HPDE6-E6E7 (cell line): ENCODE measurements around the gene EFCAB9.
"Not testable (repeated sequence)": the region's sequence is repeated elsewhere in the genome, so short reads cannot be mapped to it uniquely, and the experiment has no call there.

Experiments used
- DNase-seq: peaks from one replicate; pipeline ENCODE4 v3.0.0; 2011; ENCODE audit warnings: missing footprints; ENCODE audit errors: extremely low spot score

EFCAB9 gene

GRCh38 chr5:172193872-172194271, at the start of gene EFCAB9:
TSS of gene EFCAB9 (plus strand) at chr5:172194172. CDS start at chr5:172194173, 1 bp downstream.
- DNase-seq, result no peak

GRCh38 chr5:172144291-172144815, 49.6 kb upstream of the EFCAB9 start:
- no peak for DNase-seq

- no peak for DNase-seq
These were observed 48.8 kb upstream of the EFCAB9 start for GRCh38 chr5:172144931-172145869.

GRCh38 chr5:172145870-172146747, 47.9 kb upstream of the EFCAB9 start:
- DNase-seq, result no peak

- DNase-seq, result no peak
These were observed 47.3 kb upstream of the EFCAB9 start for GRCh38 chr5:172146748-172147092.

GRCh38 chr5:172147857-172148256, 46.1 kb upstream of the EFCAB9 start:
- no peak for DNase-seq

GRCh38 chr5:172148381-172148780, 45.6 kb upstream of the EFCAB9 start:
- DNase-seq, result no peak

- DNase-seq, result no peak
These were observed 44.9 kb upstream of the EFCAB9 start for GRCh38 chr5:172149073-172149472.

- DNase-seq, result not testable (repeated sequence)
These were observed 44.5 kb upstream of the EFCAB9 start for GRCh38 chr5:172149481-172149880.

- DNase-seq, result no peak
These were observed 43.2 kb upstream of the EFCAB9 start for GRCh38 chr5:172150514-172151425.

GRCh38 chr5:172151661-172152210, 42.2 kb upstream of the EFCAB9 start:
- no peak for DNase-seq

GRCh38 chr5:172153695-172154094, 40.3 kb upstream of the EFCAB9 start:
- DNase-seq, result no peak

- not testable (repeated sequence) for DNase-seq
These were observed 38.9 kb upstream of the EFCAB9 start for GRCh38 chr5:172155101-172155500.

- no peak for DNase-seq
These were observed 37.4 kb upstream of the EFCAB9 start for GRCh38 chr5:172156541-172156994.

GRCh38 chr5:172159016-172159415, 35.0 kb upstream of the EFCAB9 start:
- no peak for DNase-seq

GRCh38 chr5:172160506-172160905, 33.5 kb upstream of the EFCAB9 start:
- no peak for DNase-seq

- no peak for DNase-seq
These were observed 31.5 kb upstream of the EFCAB9 start for GRCh38 chr5:172162323-172162986.

- no peak for DNase-seq
These were observed 31.0 kb upstream of the EFCAB9 start for GRCh38 chr5:172162987-172163343.

- no peak for DNase-seq
These were observed 30.6 kb upstream of the EFCAB9 start for GRCh38 chr5:172163346-172163745.

GRCh38 chr5:172164769-172165212, 29.2 kb upstream of the EFCAB9 start:
- no peak for DNase-seq
